SU-DHL-6 (cell line): ENCODE data around the gene CXCL8.
"Not testable (repeated sequence)": the region's sequence is repeated elsewhere in the genome, so short reads cannot be mapped to it uniquely, and the experiment has no call there.

ENCODE experiments used
- H2AFZ ChIP-seq: fragments of 200-600 bp; sonication (generic); 2 replicates; pipeline ENCODE4 v1.6.1; 2014; ENCODE audit warnings: low read depth, mild to moderate bottlenecking, moderate library complexity, mixed read lengths, antibody characterized with exemption, low read length; ENCODE audit not compliant: severe bottlenecking
- H3F3A ChIP-seq: fragments of 200-600 bp; shearing (Covaris generic); 2 replicates; pipeline ENCODE4 v1.6.0; 2016; ENCODE audit warnings: antibody characterized with exemption, mild to moderate bottlenecking; ENCODE audit not compliant: insufficient read depth
- H3K27ac ChIP-seq: fragments of 200-600 bp; sonication (generic); 2 replicates; pipeline ENCODE4 v1.5.1; 2016; ENCODE audit warnings: low read depth, mild to moderate bottlenecking, low read length, moderate library complexity, mixed read lengths
- H3K27me3 ChIP-seq: fragments of 200-600 bp; sonication (generic), shearing (Covaris generic); 2 replicates; pipeline ENCODE4 v1.6.0; 2014; ENCODE audit warnings: mild to moderate bottlenecking, low read length
- H3K36me3 ChIP-seq: fragments of 200-600 bp; sonication (generic); 2 replicates; pipeline ENCODE4 v1.6.1; 2014; ENCODE audit warnings: mild to moderate bottlenecking, low read length, mixed read lengths
- H3K4me2 ChIP-seq: fragments of 300-600, 200-600 bp; shearing (Covaris generic), sonication (generic); 2 replicates; pipeline ENCODE4 v1.6.0; 2014; ENCODE audit warnings: low read length, low read depth, mild to moderate bottlenecking; ENCODE audit not compliant: poor library complexity, severe bottlenecking
- H3K4me3 ChIP-seq: fragments of 200-600 bp; sonication (generic); 2 replicates; pipeline ENCODE4 v1.5.1; 2014; ENCODE audit warnings: antibody characterized with exemption, low read length, mild to moderate bottlenecking, mixed read lengths; ENCODE audit not compliant: insufficient read depth, poor library complexity, severe bottlenecking
- H3K79me2 ChIP-seq: fragments of 200-600 bp; sonication (generic); 2 replicates; pipeline ENCODE4 v1.6.1; 2014; ENCODE audit warnings: mild to moderate bottlenecking, low read length, moderate library complexity; ENCODE audit not compliant: insufficient read depth
- H3K9ac ChIP-seq: fragments of 200-600 bp; sonication (generic); 2 replicates; pipeline ENCODE4 v1.7.0; 2014; ENCODE audit warnings: mild to moderate bottlenecking, low read length
- H3K9me2 ChIP-seq: fragments of 200-600 bp; sonication (generic); replicated peaks from 2 replicates; pipeline ENCODE4 v1.6.1; 2014; ENCODE audit warnings: low read length; ENCODE audit not compliant: insufficient read depth
- H3K9me3 ChIP-seq: fragments of 200-600 bp; sonication (generic); 2 replicates; pipeline ENCODE4 v1.6.1; 2014; ENCODE audit warnings: low read length, mixed read lengths; ENCODE audit not compliant: insufficient read depth
- H4K20me1 ChIP-seq: fragments of 200-600 bp; sonication (generic); 2 replicates; pipeline ENCODE4 v1.6.1; 2014; ENCODE audit warnings: low read depth, mild to moderate bottlenecking, antibody characterized with exemption, low read length, moderate library complexity, mixed read lengths
- CTCF ChIP-seq: fragments of 200-600 bp; sonication (generic); IDR thresholded peaks from one replicate; pipeline ENCODE4 v1.5.1; 2017; ENCODE audit warnings: antibody characterized with exemption, mild to moderate bottlenecking, low read length, moderate library complexity; ENCODE audit not compliant: insufficient read depth, poor library complexity, severe bottlenecking
- EZH2phosphoT487 ChIP-seq: fragments of 200-600 bp; sonication (generic), shearing (Covaris generic); conservative IDR thresholded peaks from 2 replicates; pipeline ENCODE4 v1.6.1; 2018; ENCODE audit warnings: mild to moderate bottlenecking, antibody characterized with exemption, low read length, moderate library complexity, mixed read lengths

Gene CXCL8

GRCh38 chr4:73770917-73771316 lies 30.5 kb downstream of the CXCL8 start:
- Histone ChIP-seq H3K79me2 (no peaks in the 10 kb centered on the region), H3K4me3 (no peak overlapping the region), H3K36me3 (no peaks in the 10 kb centered on the region), H3K9me2 (no peaks in the 10 kb centered on the region), H4K20me1 (no peaks in the 10 kb centered on the region), H2AFZ (no peak overlapping the region), H3K27ac (no peak overlapping the region), H3K9ac (no peak overlapping the region), H3K4me2 (no peak overlapping the region), H3K9me3 (no peaks in the 10 kb centered on the region), H3F3A (no peaks in the 10 kb centered on the region), H3K27me3 (no peaks in the 10 kb centered on the region)
- TF ChIP-seq CTCF (no peak), EZH2phosphoT487 (no peak)

DNA sequence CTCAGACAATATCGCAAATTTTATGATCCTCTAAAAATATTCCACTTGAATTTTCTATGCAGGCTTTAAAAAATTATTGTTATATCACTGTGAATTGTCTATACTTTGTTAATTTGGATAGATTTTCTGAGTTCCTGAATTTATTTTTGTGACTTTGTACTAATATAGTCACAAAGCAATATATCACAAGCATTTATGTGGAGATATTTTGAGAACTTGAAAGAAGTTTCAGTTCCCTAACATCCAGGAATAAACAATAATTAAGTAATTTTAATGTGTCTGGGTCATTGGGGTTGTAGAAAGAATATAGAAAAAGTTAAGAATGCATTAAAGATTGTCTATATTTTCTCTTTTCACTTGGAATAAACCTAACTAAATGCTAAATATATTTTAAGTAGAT lies 32.0 kb downstream of the CXCL8 start:
- Histone ChIP-seq H3K4me3 (no peak overlapping the region), H3K9me3 (no peaks in the 10 kb centered on the region), H3K36me3 (no peaks in the 10 kb centered on the region), H4K20me1 (no peaks in the 10 kb centered on the region), H3K9me2 (no peaks in the 10 kb centered on the region), H3K4me2 (no peak overlapping the region), H2AFZ (no peak overlapping the region), H3K27me3 (no peaks in the 10 kb centered on the region), H3F3A (no peaks in the 10 kb centered on the region), H3K9ac (no peak overlapping the region), H3K27ac (no peak overlapping the region), H3K79me2 (no peaks in the 10 kb centered on the region)
- TF ChIP-seq EZH2phosphoT487 (no peak), CTCF (no peak)

- not testable (repeated sequence) for H3K9me3 ChIP-seq, H3K4me3 ChIP-seq, H3K9ac ChIP-seq, H3K9me2 ChIP-seq, H3K27me3 ChIP-seq, H3K27ac ChIP-seq, H3K4me2 ChIP-seq, H3K36me3 ChIP-seq, H2AFZ ChIP-seq, H4K20me1 ChIP-seq, H3F3A ChIP-seq, H3K79me2 ChIP-seq
Observed at GRCh38 chr4:73774406-73774805, 34.0 kb downstream of the CXCL8 start.

DNA sequence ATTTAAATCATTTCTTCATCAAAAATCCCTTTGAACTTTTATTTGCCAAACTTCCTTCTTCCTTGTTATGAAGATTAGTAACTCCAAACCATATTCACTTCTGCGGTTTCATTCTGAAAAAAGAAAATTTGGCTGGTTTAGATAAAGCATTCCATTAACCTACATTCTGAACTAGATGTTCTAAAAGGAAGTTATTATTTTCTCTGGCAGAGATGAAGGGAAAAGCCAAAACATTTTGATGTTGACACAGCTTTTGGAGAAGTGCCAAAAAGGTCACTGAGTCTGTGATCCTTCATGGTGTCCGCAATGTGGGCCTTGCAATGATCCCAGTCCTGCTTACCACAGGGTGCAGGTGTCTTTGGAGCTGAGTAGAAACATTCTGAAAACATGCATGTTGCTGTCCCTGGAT lies 36.0 kb downstream of the CXCL8 start:
- H3K9me2 ChIP-seq: no peaks in the 10 kb centered on the region

More for the DNA sequence above, 36.0 kb downstream of the CXCL8 start:
- Histone ChIP-seq H4K20me1 (no peaks in the 10 kb centered on the region), H3F3A (no peaks in the 10 kb centered on the region), H3K27ac (no peak overlapping the region), H3K9ac (no peak overlapping the region), H3K9me3 (no peaks in the 10 kb centered on the region), H3K4me2 (no peak overlapping the region), H3K36me3 (no peaks in the 10 kb centered on the region), H3K27me3 (no peaks in the 10 kb centered on the region), H2AFZ (no peak overlapping the region), H3K79me2 (no peaks in the 10 kb centered on the region), H3K4me3 (no peak overlapping the region)
- TF ChIP-seq CTCF (no peak), EZH2phosphoT487 (no peak)
